Caco-2 (cell line): ENCODE results near the gene MN1. TPM values are rescaled to one million over a fixed set of nuclear protein-coding genes. Genes with fewer than 3 reads are reported as not detected.

Source experiments
- BruUV-seq: library from RNA; stranded (reverse); fragments of 400-500 nt; replicated peaks from 2 replicates; lab custom pipeline; 2021; lab: Mats Ljungman, UMichigan
- CTCF ChIA-PET: fragments of 300-600 bp; sonication (Branson Sonifier 250); formaldehyde crosslinking; loops from one replicate; lab custom pipeline; 2022; ENCODE audit warnings: antibody characterized with exemption; lab: Charles Lee
- POLR2A ChIA-PET: fragments of 300-600 bp; sonication (Branson Sonifier 250); formaldehyde crosslinking; loops from one replicate; lab custom pipeline; 2022; ENCODE audit warnings: antibody characterized with exemption; lab: Charles Lee
- DNase-seq, 2 experiments: peaks; one replicate each; pipeline versions ENCODE4 v3.0.0 to v3.0.0-alpha.2; 2020 to 2022
- H3K27me3 ChIP-seq: replicated peaks from 2 replicates; pipeline ENCODE4 v1.6.0; 2011; ENCODE audit warnings: low read length; ENCODE audit not compliant: control insufficient read depth, insufficient read depth
- H3K36me3 ChIP-seq: 2 replicates; pipeline ENCODE4 v1.5.1; 2011; ENCODE audit warnings: low read length; ENCODE audit not compliant: control insufficient read depth, insufficient read depth
- H3K4me1 ChIP-seq: fragments of 250-450 bp; sonication (Bioruptor Pico); 2 replicates; pipeline ENCODE4 v1.5.1; 2020; ENCODE audit warnings: mild to moderate bottlenecking
- H3K4me3 ChIP-seq: 2 replicates; pipeline ENCODE4 v1.5.1; 2011; ENCODE audit warnings: low read depth, mild to moderate bottlenecking, control low read depth, low read length
- H3K9me3 ChIP-seq: fragments of 250-450 bp; sonication (Bioruptor Pico); 2 replicates; pipeline ENCODE4 v1.5.1; 2020; ENCODE audit warnings: mild to moderate bottlenecking, moderate library complexity
- H3K27ac Mint-ChIP-seq: one replicate; pipeline ENCODE4 v1.8.0; 2022; ENCODE audit warnings: mixed read lengths; ENCODE audit not compliant: unreplicated experiment
- H3K27me3 Mint-ChIP-seq: one replicate; pipeline ENCODE4 v1.8.0; 2022; ENCODE audit warnings: mixed read lengths; ENCODE audit not compliant: insufficient read depth, unreplicated experiment
- H3K36me3 Mint-ChIP-seq: one replicate; pipeline ENCODE4 v1.8.0; 2022; ENCODE audit warnings: mild to moderate bottlenecking, mixed read lengths; ENCODE audit not compliant: insufficient read depth, unreplicated experiment
- H3K4me1 Mint-ChIP-seq: one replicate; pipeline ENCODE4 v1.8.0; 2022; ENCODE audit warnings: low read depth, mixed read lengths; ENCODE audit not compliant: unreplicated experiment
- H3K4me3 Mint-ChIP-seq: one replicate; pipeline ENCODE4 v1.8.0; 2022; ENCODE audit warnings: mild to moderate bottlenecking, moderate library complexity, mixed read lengths; ENCODE audit not compliant: unreplicated experiment
- H3K9me3 Mint-ChIP-seq: one replicate; pipeline ENCODE4 v1.8.0; 2022; ENCODE audit warnings: mixed read lengths; ENCODE audit not compliant: unreplicated experiment
- CTCF ChIP-seq, 2 experiments: fragments of 200-600 bp in 1 of 2; IDR thresholded peaks; 1 replicate in 1 of 2; 2 replicates in 1 of 2; pipeline versions ENCODE4 v1.5.1 to v1.8.0; 2011 to 2022; ENCODE audit warnings: antibody characterized with exemption in 1 of 2, control low read depth in 1 of 2, inconsistent platforms in 1 of 2, low read depth in 1 of 2, low read length in 1 of 2, mild to moderate bottlenecking in 1 of 2, moderate library complexity in 1 of 2; ENCODE audit not compliant: insufficient read depth in 1 of 2, severe bottlenecking in 1 of 2, unreplicated experiment in 1 of 2
- intact Hi-C: fragments of 100-400 bp; cut with micrococcal nuclease; formaldehyde crosslinking; loops from one replicate; pipeline ENCODE4 v1.10.0; 2022; ENCODE audit not compliant: unreplicated experiment
- total RNA-seq: library from RNA; stranded (reverse); gene quantifications from 2 replicates; pipeline ENCODE4 v1.2.3, GENCODE V29; 2022

Gene MN1
- total RNA-seq, 1 experiment from 2014 or later = 0.32 TPM

- POLR2A ChIA-PET = no interaction called here
- intact Hi-C loops = no loop called here
- H3K4me1 Mint-ChIP-seq = no peaks in the 10 kb centered on the region
Observed at GRCh38 chr22:27786965-27787364, 14.6 kb downstream of the MN1 start.

GRCh38 chr22:27786291-27786932 is 15.1 kb downstream of the MN1 start:
- H3K27ac Mint-ChIP-seq = no peak overlapping the region
- no peak overlapping the region for H3K4me3 ChIP-seq
- POLR2A ChIA-PET = no interaction called here
- CTCF ChIA-PET = no interaction called here
- no TSS peak for BruUV-seq
- H3K4me1 ChIP-seq = no peaks in the 10 kb centered on the region
- no peaks in the 10 kb centered on the region for H3K27me3 ChIP-seq
- no peaks in the 10 kb centered on the region for H3K36me3 ChIP-seq
- intact Hi-C loops = no loop called here
- H3K9me3 ChIP-seq = no peaks in the 10 kb centered on the region
- TF ChIP-seq CTCF (IDR thresholded peaks at IDR 0.05; ENCODE audit: insufficient read depth in 1 of 2, low read depth in 1 of 2, low read length in 1 of 2, severe bottlenecking in 1 of 2, unreplicated experiment in 1 of 2) = no peak
- H3K9me3 Mint-ChIP-seq = no peaks in the 10 kb centered on the region
- H3K4me1 Mint-ChIP-seq = no peaks in the 10 kb centered on the region
- no peaks in the 10 kb centered on the region for H3K36me3 Mint-ChIP-seq
- H3K27me3 Mint-ChIP-seq = peaks cover 5% of the 10 kb centered on the region
- H3K4me3 Mint-ChIP-seq = no peak overlapping the region
- no peak for DNase-seq

More at GRCh38 chr22:27786965-27787364, 14.6 kb downstream of the MN1 start:
- DNase-seq = no peak
- CTCF ChIA-PET = no interaction called here
- Histone ChIP-seq H3K36me3 (no peaks in the 10 kb centered on the region), H3K9me3 (no peaks in the 10 kb centered on the region), H3K27me3 (no peaks in the 10 kb centered on the region), H3K4me3 (no peak overlapping the region), H3K4me1 (no peaks in the 10 kb centered on the region)
- H3K27me3 Mint-ChIP-seq = peaks cover 5% of the 10 kb centered on the region
- no peaks in the 10 kb centered on the region for H3K36me3 Mint-ChIP-seq
- no TSS peak for BruUV-seq
- TF ChIP-seq CTCF (IDR thresholded peaks at IDR 0.05; ENCODE audit: insufficient read depth in 1 of 2, low read depth in 1 of 2, low read length in 1 of 2, severe bottlenecking in 1 of 2, unreplicated experiment in 1 of 2) = no peak
- no peak overlapping the region for H3K27ac Mint-ChIP-seq
- H3K9me3 Mint-ChIP-seq = no peaks in the 10 kb centered on the region
- H3K4me3 Mint-ChIP-seq = no peak overlapping the region

DNA sequence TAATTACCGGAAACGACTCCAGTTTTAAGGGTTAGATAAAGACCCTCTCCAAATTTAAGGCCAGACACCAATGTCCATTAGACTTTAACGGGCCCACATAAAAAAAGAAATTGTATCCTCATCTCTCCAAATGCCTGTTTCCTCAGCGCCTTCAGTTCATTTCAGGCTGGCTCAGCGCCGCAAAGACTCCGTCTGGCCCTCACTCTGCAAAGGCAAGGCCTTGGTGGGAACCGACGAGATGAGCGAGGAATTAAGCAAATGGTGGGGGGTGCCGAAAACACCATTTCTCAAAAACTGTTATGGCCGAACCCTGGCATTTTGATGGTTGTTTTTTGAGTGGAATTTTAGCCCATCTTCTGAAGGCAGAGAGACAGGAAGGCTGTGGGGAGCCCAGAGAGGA is 15.7 kb downstream of the MN1 start:
- intact Hi-C loops = no loop called here
- no peaks in the 10 kb centered on the region for H3K36me3 ChIP-seq
- ChIA-PET CTCF (no interaction called here), POLR2A (no interaction called here)
- Mint-ChIP-seq H3K27me3 (peaks cover 5% of the 10 kb centered on the region), H3K4me3 (no peak overlapping the region), H3K4me1 (no peaks in the 10 kb centered on the region), H3K9me3 (no peaks in the 10 kb centered on the region), H3K27ac (no peak overlapping the region), H3K36me3 (no peaks in the 10 kb centered on the region)
- DNase-seq = no peak
- H3K27me3 ChIP-seq = no peaks in the 10 kb centered on the region
- no peaks in the 10 kb centered on the region for H3K9me3 ChIP-seq
- H3K4me3 ChIP-seq = no peak overlapping the region
- no peaks in the 10 kb centered on the region for H3K4me1 ChIP-seq
- no TSS peak for BruUV-seq
- no peak for TF ChIP-seq CTCF (IDR thresholded peaks at IDR 0.05; ENCODE audit: insufficient read depth in 1 of 2, low read depth in 1 of 2, low read length in 1 of 2, severe bottlenecking in 1 of 2, unreplicated experiment in 1 of 2)
